Dendritic cell treated with granulocyte-macrophage colony-stimulating factor and Interleukin-4, amounts not matched to agents 40 ng/mL and 50 ng/mL, for 4 days (primary cell): ENCODE measurements around the gene FAM193B.

Experiments
- H3K27ac Mint-ChIP-seq: one replicate; pipeline ENCODE4 v1.8.0; 2022; ENCODE audit warnings: mild to moderate bottlenecking, mixed read lengths
- H3K27me3 Mint-ChIP-seq: one replicate; pipeline ENCODE4 v1.8.0; 2022; ENCODE audit warnings: mild to moderate bottlenecking, mixed read lengths
- H3K36me3 Mint-ChIP-seq: one replicate; pipeline ENCODE4 v1.8.0; 2022; ENCODE audit warnings: low read depth, mixed read lengths
- H3K4me1 Mint-ChIP-seq: one replicate; pipeline ENCODE4 v1.8.0; 2022; ENCODE audit warnings: low read depth, mixed read lengths
- H3K4me3 Mint-ChIP-seq: one replicate; pipeline ENCODE4 v1.8.0; 2022; ENCODE audit warnings: mild to moderate bottlenecking, moderate library complexity, mixed read lengths
- H3K9me3 Mint-ChIP-seq: one replicate; pipeline ENCODE4 v1.8.0; 2022; ENCODE audit warnings: mixed read lengths
- intact Hi-C: fragments of 100-400 bp; cut with micrococcal nuclease; formaldehyde crosslinking; loops from one replicate; pipeline ENCODE4 v1.15.0; 2022

The FAM193B gene

DNA sequence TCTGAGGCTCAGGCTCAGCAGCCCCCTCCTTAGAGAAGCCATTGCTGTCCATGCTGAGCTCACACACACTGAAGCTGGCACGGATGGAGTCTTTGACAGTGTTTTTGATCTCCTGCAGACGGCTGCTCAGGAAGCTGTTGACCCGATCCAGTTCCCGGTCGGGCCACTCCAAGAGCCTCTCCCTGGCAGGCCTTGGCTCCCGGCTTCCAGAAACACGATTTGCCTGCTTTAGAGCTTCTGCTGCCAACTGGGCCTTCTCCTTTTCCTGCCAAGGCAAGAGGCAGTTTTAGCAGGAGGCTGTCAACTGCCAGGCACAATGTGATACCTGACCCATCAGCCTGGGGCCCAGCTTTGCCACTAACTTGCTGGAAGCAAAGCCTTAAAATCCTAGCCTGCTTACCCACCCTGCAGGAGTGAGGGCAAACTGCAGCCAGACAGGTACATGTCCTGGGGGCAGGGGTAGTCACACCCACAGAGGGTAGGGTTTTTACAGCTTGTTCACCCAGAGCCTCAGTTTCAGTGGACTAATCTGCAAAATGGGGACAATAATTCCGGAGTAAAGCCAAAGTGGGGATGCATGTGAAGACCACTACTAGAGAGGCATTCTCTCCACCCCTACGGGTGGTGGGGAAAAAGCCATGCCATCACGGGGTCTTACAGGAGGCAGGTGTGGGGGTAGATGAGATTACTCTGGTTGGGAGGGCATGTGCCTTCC lies 29.3 kb downstream of the FAM193B start:
- no peak overlapping the region for H3K4me3 Mint-ChIP-seq
- H3K27ac Mint-ChIP-seq = no peak overlapping the region
- H3K4me1 Mint-ChIP-seq = peaks cover 12% of the 10 kb centered on the region
- H3K27me3 Mint-ChIP-seq = no peaks in the 10 kb centered on the region
- peaks cover 55% of the 10 kb centered on the region for H3K36me3 Mint-ChIP-seq
- H3K9me3 Mint-ChIP-seq = no peaks in the 10 kb centered on the region
- intact Hi-C loops = no loop called here

DNA sequence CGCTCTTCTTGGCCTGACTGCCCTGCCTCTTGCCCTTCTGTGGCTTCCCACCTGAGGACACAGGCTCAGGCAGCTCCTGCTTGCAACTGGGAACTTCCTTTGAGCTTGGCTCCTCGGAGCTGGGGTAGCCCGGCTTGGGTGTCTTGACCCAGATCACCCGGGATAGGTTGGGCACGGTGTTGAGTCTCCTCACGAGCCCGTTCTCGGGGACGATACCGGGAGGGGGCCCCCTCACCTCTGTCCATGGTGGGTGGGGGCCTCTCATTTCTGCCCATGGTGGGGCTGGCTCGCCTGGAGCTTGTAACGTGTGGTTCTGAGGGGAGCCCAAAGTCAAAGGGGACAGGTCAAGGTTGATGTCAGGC lies 29.8 kb downstream of the FAM193B start:
- H3K9me3 Mint-ChIP-seq = no peaks in the 10 kb centered on the region
- intact Hi-C loops = no loop called here

DNA sequence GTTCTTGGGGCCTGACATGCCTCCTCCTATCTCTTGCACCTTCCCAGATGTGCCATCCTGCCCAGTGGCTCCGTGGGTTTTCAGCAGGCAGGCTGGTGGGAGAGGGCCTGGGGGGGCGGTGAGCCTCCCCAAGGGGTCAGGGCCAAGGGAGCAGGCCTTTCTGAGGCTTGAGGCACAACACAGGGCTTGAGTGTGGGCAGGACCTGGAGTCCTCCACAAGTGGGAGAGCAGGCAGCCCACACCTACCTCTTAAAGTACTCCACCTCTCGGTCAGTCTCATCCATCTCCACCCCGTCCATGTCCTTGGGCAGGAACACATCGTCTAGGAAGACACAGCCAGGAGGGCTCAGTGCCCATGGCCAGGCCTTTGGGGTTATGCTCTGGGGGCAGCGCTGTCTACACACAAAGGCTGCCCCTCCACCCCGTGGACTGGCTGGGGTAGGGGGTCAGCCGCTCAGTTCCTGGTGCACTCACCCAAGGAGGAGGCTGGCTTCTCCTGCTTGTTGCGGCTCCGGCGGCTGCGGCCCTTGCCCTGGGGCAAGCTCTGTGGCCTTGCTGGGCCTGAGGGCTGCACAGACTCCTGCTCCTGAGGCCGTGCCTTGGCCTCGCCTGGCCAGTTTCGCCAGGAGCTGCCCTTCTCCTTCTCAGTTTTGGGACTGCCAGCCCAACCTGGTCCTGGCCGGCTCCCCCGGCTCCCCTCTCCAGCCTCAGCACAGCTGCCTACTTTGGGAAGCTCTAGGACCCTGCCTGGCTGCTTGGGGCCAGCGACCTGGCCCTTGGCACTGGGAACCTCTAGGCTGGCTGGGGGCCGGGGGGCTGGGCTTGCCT lies 30.4 kb downstream of the FAM193B start:
- no peak overlapping the region for H3K27ac Mint-ChIP-seq
- no peak overlapping the region for H3K4me3 Mint-ChIP-seq
- H3K27me3 Mint-ChIP-seq = no peaks in the 10 kb centered on the region
- intact Hi-C loops = no loop called here
- H3K36me3 Mint-ChIP-seq = peaks cover 63% of the 10 kb centered on the region
- H3K9me3 Mint-ChIP-seq = no peaks in the 10 kb centered on the region
- peaks cover 22% of the 10 kb centered on the region for H3K4me1 Mint-ChIP-seq

More for the DNA sequence above, 29.8 kb downstream of the FAM193B start:
- Mint-ChIP-seq H3K36me3 (peaks cover 58% of the 10 kb centered on the region), H3K4me3 (no peak overlapping the region), H3K27me3 (no peaks in the 10 kb centered on the region), H3K27ac (no peak overlapping the region), H3K4me1 (peaks cover 16% of the 10 kb centered on the region)

GRCh38 chr5:177520916-177521513 lies 33.3 kb downstream of the FAM193B start:
- H3K36me3 Mint-ChIP-seq = peaks cover 77% of the 10 kb centered on the region
- H3K4me3 Mint-ChIP-seq = no peak overlapping the region
- no peak overlapping the region for H3K27ac Mint-ChIP-seq
- no peaks in the 10 kb centered on the region for H3K27me3 Mint-ChIP-seq
- intact Hi-C loops = no loop called here
- peaks cover 33% of the 10 kb centered on the region for H3K4me1 Mint-ChIP-seq
- H3K9me3 Mint-ChIP-seq = no peaks in the 10 kb centered on the region

GRCh38 chr5:177520271-177520670 lies 34.1 kb downstream of the FAM193B start:
- intact Hi-C loops = no loop called here
- H3K36me3 Mint-ChIP-seq = peaks cover 78% of the 10 kb centered on the region
- H3K4me3 Mint-ChIP-seq = no peak overlapping the region

GRCh38 chr5:177519463-177520235 lies 34.7 kb downstream of the FAM193B start:
- peaks cover 78% of the 10 kb centered on the region for H3K36me3 Mint-ChIP-seq
- H3K27me3 Mint-ChIP-seq = no peaks in the 10 kb centered on the region
- H3K9me3 Mint-ChIP-seq = no peaks in the 10 kb centered on the region
- H3K27ac Mint-ChIP-seq = no peak overlapping the region
- H3K4me1 Mint-ChIP-seq = peaks cover 43% of the 10 kb centered on the region
- no peak overlapping the region for H3K4me3 Mint-ChIP-seq
- intact Hi-C loops = no loop called here

More at GRCh38 chr5:177520271-177520670, 34.1 kb downstream of the FAM193B start:
- Mint-ChIP-seq H3K27ac (no peak overlapping the region), H3K27me3 (no peaks in the 10 kb centered on the region), H3K4me1 (peaks cover 40% of the 10 kb centered on the region), H3K9me3 (no peaks in the 10 kb centered on the region)

- H3K4me1 Mint-ChIP-seq = peaks cover 65% of the 10 kb centered on the region
- H3K36me3 Mint-ChIP-seq = peaks cover 84% of the 10 kb centered on the region
- no peaks in the 10 kb centered on the region for H3K27me3 Mint-ChIP-seq
- H3K27ac Mint-ChIP-seq = peak within 1 kb of the TSS; percentile 77
- intact Hi-C loops = loop anchor here (1.0 kb wide), 3 partner anchors 8 to 37 kb away; partner anchors contain the start of genes DOK3, FAM193B and PDLIM7
- no peaks in the 10 kb centered on the region for H3K9me3 Mint-ChIP-seq
- peak within 1 kb of the TSS; percentile 95 for H3K4me3 Mint-ChIP-seq
Observed at GRCh38 chr5:177516601-177517568, 37.5 kb downstream of the FAM193B start, which contains the start of gene DDX41. TSS of gene DDX41 (minus strand) at chr5:177516961. CDS start at chr5:177516945, 16 bp downstream.

DNA sequence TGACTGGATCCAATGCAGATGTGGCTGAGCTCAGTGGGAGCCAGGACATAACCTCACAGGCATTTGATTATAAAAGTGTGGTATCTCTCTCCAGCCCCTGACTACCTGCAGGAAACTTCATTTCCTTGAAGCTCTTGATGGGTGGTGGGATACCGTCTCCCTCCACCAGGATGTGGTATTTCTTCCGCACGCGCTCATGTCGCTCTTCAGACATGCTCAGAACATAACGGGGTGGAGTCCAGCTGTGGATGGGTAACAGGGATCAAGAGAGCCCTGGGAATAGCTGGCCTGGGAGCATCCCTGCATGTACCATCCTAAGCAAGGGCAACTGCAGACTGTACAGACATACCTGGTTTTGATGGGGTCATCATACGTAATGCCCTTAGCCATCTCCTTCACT lies 38.8 kb downstream of the FAM193B start:
- no peaks in the 10 kb centered on the region for H3K9me3 Mint-ChIP-seq
- H3K27me3 Mint-ChIP-seq = no peaks in the 10 kb centered on the region
- peak overlapping the region; percentile 95 for H3K4me3 Mint-ChIP-seq
- peak overlapping the region; percentile 77 for H3K27ac Mint-ChIP-seq
- intact Hi-C loops = no loop called here
- H3K36me3 Mint-ChIP-seq = peaks cover 83% of the 10 kb centered on the region
- H3K4me1 Mint-ChIP-seq = peaks cover 72% of the 10 kb centered on the region

- H3K9me3 Mint-ChIP-seq = no peaks in the 10 kb centered on the region
- H3K36me3 Mint-ChIP-seq = peaks cover 74% of the 10 kb centered on the region
- no peaks in the 10 kb centered on the region for H3K27me3 Mint-ChIP-seq
- H3K27ac Mint-ChIP-seq = no peak overlapping the region
- no peak overlapping the region for H3K4me3 Mint-ChIP-seq
- H3K4me1 Mint-ChIP-seq = peaks cover 72% of the 10 kb centered on the region
- intact Hi-C loops = no loop called here
Observed at GRCh38 chr5:177514541-177514940, 39.8 kb downstream of the FAM193B start.

- H3K9me3 Mint-ChIP-seq = no peaks in the 10 kb centered on the region
- peaks cover 75% of the 10 kb centered on the region for H3K4me1 Mint-ChIP-seq
- H3K36me3 Mint-ChIP-seq = peaks cover 80% of the 10 kb centered on the region
- H3K27me3 Mint-ChIP-seq = no peaks in the 10 kb centered on the region
- H3K4me3 Mint-ChIP-seq = no peak overlapping the region
- H3K27ac Mint-ChIP-seq = no peak overlapping the region
- intact Hi-C loops = no loop called here
Observed at GRCh38 chr5:177513500-177513899, 40.9 kb downstream of the FAM193B start.

DNA sequence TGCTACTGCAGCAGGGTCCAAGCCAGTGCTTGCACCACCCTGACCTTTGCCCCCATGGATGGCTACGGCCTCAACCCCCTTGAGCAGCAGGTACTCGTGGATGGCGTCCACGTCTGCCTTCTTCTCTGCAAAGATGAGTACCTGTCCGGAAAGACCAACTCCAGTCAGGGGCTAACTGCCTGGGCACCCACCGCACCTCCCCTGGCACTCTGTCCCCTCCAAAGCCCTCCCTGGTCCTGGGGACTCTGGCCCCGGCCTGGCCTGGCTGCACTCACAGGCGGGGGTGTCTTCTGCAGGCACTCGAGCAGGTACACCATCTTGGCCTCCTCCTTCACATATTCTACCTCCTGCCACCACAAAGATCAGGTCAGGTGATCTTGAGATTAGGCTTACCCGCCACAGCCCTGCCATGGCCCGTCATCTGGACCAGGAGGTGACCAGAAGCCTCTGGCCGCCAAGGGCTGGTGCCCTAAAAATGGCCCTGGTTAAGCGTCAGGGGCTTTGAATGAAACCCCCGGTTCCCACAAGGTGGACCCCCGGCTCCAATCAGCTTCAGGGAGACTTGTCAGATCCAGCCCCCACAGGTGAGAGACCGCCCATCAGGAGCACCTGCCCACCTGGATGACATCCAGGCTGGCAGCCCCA lies 41.5 kb downstream of the FAM193B start:
- Mint-ChIP-seq H3K27ac (no peak overlapping the region), H3K4me3 (no peak overlapping the region), H3K4me1 (peaks cover 77% of the 10 kb centered on the region), H3K9me3 (no peaks in the 10 kb centered on the region), H3K27me3 (no peaks in the 10 kb centered on the region), H3K36me3 (peaks cover 83% of the 10 kb centered on the region)
- intact Hi-C loops = no loop called here
